GM18858 (cell line): ENCODE data around the gene TAF10.

Experiments
- ATAC-seq: cut with Tn5 transposase; IDR thresholded peaks from one replicate; pipeline ENCODE4 v1.9.1; 2021; ENCODE audit not compliant: unreplicated experiment

Gene TAF10

DNA sequence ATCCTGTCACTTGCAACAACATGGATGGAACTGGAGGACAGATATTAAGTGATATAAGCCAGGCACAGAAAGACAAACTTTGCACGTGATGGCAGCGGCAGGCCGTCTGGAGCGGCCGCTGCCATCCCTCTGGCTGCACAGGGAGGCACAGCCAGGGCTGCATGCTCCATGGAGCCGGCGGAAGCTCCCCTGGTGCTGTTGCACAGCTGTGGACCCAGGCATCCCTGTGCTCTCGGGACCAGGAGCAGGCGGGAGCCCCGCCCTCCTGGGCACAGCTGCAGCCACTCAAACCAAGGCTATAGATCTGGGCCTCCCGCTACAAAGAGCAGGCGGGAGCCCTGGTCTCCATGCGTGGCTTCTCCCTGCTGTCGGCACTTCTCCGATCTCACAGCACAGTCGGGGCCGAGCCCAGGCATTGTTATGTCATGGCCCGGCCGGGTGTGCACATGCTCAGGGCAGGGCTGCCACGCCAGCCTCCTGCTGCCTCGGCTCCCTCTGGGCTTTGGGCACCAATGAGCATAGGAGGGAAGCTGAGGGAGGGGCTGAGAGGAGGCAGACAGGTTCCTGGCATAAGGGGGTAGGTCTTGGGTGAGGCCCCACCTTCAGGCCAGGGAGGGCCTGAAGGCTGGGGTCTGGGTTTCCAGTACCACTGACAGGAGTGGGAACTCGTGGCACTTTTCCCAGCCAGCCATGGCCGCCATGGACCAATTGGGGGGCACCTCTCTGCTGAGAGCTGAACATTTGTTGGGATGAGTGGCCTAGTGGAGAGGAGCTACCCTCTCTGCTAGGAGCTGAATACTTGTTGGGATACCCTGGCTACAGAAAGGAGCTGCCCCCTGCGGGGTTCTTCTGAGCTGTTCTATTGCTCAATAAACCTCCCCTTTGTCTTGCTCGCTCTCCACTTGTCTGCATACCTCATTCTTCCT, 25.3 kb downstream of the TAF10 start:
- no peak for ATAC-seq

DNA sequence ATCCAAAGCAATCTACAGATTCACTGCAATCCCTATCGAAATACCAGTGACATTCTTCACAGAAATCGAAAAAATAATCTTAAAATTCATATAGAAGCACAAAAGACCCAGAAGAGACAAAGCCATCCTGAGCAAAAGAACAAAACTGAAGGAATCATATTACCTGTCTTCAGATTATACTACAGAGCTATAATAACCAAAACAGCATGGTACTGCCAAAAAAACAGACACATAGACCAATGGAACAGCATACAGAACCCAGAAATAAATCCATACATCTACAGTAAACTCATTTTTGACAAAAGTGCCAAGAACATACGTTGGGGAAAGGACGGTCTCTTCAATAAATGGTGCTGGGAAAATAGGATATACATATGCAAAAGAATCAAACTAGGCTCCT, 27.5 kb downstream of the TAF10 start:
- no peak for ATAC-seq

DNA sequence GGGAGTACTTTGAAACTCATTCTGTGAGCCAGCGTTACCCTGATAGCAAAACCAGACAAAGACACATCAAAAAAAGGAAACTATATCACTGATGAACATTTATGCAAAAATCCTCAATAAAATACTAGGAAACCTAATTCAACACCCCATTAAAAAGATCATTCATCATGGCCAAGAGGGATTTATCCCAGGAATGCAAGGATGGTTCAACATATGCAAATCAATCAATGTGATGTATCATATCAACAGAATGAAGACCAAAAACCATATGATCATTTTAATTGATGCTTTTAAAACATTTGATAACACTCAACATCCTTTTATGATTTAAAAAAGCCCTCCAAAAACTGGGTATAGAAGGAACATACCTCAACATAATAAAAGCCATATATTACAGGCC, 28.4 kb downstream of the TAF10 start:
- ATAC-seq: no peak

DNA sequence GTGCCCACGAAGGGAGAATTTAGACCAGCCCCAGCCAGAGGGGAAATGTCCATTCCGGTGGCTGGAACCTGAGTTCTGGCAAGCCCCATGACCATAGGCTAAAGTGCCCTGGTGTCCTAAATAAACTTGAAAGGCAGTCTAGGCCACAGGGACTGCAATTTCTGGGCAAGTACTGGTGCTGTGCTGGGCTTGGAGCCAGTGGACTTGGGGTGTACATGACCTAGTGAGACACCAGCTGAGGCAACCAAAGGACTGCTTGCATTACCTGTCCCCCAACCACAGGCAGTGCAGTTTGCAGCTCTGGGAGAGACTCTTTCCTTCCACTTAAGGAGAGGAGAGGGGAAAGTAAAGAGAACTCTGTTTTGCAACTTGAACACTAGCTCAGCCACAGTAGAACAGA, 32.3 kb downstream of the TAF10 start:
- no peak for ATAC-seq

DNA sequence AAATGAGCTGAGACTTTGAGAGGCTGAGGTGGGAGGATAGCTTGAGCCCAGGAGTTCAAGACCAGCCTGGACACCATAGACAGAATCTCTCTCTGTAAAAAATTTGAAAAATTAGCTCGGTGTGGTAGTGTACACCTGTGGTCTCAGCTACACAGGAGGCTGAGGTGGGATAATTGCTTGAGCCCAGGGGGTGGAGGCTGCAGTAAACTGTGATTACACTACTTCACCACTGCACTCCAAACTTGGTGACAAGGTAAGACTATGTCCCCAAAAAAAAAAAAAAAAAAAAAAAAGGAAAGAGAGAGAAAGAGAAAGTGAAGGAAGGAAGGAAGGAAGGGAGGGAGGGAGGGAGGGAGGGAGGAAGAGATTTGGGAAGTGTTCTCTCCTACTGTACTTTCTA, 33.9 kb downstream of the TAF10 start:
- ATAC-seq: no peak

DNA sequence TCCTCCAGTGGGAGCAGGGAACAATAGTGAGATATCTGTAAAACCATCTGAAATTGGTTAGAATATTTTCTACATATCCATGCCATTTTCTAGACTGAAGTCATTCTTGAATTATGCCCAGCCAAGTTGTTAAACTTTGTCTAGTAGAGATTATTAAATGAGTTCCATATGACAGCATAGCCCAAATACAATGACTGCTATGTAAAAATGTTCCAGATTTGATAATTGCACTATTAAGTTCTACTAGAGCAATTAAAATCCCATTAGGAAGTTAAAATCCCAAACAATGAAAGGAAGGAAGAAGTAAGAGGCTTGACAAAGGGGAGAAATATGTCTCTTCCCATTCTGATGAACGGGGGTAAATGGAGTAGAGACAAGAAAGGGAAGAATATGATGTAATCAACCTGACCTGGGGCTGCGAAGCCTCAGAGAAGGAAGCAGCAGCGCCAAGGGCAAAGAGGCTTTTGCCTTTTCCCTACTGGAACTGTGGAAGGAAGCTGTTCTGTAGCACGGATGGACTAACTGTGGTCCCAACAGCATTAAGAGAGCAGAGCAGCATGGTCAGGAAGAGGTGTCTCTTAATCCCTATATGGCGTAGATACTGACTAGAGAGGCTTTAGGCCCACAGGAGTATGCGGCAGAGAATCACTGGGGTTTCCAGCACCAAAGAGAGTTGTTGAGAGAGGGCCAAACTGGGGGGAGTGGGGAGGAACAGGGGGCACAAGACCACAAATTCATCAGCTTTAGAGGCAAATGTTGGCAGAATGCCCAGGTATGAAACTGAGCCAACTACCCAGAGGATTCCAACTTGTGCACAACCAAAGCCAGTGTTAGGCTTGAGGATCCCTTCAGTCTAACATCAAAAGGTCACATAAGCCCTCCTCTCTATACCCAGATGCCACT, 35.3 kb downstream of the TAF10 start:
- no peak for ATAC-seq

DNA sequence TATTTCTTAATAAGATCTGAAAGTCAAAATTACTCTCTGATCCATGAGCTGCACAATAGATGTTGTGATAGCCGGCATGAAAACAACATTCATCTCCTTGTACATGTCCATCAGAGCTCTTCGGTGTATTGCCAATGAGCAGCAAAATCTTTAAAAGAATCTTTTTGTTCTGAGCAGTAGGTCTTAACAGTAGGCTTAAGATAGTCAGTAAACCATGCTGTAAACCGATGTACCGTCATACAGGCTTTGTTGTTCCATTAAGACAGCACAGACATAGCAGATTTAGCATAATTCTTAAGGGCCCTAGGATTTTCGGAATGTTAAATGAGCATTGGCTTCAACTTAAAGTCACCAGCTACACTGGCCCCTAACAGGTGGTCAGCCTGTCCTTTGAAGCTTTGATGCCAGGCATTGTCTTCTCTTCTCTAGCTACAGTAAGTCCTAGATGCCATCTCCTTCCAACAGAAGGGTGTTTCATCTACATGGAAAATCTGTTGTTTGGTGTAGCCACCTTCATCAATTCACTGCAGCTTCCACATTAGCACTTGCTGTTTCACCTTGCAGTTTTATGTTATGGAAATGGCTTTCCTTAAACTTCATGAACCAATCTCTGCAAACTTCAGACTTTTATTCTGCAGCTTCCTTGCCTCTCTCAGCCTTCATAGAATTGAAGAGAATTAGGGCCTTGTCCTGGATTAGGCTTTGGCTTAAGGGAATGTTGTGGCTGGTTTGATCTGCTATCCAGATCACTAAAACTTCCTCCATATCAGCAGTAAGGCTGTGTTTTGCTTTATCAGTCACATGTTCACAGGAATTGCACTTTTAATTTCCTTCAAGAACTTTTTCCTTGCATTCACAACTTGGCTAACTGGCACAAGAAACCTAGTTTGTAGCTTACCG, 37.0 kb downstream of the TAF10 start:
- no peak for ATAC-seq

DNA sequence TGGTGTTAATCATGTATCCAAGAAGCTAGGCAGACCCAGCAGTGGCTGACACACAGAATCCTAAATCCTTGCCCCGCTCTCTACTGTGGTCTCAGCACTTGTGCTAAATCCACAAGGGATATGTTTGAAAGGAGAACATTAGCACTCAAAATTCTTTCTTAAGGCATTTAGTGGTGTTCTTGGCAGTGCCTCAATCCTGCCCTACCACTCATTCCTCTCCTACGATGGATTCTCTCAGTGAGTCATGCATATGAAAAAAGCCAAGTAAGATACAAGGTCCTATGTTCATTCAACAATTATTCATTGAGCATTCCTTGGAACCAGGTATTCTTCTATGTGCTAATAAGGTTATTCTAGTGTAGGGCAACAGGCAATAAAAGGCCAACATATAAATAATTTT, 39.8 kb downstream of the TAF10 start:
- no peak for ATAC-seq

DNA sequence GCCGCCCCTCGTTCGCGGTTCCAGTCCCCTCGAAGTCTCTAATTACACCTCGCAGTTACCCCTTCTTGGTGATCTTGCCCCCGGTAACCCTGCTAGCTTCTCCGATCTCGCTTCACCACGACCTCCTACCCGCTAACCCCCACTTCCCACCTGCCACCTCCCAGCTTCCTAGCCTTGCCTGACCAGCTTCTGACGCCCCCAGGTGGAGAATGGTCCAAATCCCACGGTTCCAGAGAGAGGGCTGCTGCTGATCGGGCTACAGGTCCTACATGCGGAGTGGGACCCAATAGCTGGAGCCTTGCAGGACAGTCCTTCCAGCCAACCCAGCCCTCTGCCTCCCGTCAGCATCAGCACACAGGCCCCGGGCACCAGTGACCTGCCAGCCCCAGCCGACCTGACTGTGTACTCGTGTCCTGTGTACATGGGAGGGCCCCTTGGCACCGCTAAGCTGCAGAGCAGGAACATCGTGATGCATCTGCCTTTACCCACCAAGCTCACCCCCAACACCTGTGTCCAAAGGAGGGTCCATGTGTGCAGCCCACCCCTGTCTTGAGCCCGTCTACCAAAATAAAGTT, 40.5 kb downstream of the TAF10 start:
- no peak for ATAC-seq

DNA sequence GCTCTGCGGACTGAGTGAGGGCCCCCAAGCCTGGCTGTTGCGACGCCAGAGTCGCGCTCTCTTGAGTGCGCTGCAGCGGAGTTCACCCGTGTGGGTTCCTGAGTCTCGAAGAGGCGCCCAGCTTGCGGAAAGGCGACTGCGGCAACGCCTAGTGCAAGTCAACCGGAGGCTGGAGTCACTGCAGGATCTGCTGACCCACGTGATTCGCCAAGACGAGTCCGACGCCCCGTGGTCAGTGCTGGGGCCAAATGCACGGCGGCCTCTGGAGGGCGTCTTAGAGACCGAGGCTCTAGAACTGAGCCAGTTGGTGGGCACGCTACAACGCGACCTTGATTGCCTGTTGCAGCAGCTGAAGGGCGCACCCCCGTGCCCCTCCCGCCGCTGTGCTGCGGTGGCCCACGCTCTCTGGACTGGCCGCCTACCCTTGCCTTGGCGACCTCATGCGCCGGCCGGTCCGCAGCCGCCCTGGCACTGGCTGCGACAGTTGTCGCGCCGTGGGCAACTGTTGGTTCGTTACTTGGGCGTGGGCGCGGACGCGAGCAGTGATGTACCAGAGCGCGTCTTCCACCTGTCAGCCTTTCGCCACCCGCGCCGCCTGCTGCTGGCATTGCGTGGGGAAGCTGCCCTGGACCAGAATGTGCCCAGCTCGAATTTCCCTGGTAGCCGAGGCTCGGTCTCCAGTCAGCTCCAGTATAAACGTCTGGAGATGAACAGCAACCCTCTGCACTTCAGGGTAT, 41.2 kb downstream of the TAF10 start:
- no peak for ATAC-seq

DNA sequence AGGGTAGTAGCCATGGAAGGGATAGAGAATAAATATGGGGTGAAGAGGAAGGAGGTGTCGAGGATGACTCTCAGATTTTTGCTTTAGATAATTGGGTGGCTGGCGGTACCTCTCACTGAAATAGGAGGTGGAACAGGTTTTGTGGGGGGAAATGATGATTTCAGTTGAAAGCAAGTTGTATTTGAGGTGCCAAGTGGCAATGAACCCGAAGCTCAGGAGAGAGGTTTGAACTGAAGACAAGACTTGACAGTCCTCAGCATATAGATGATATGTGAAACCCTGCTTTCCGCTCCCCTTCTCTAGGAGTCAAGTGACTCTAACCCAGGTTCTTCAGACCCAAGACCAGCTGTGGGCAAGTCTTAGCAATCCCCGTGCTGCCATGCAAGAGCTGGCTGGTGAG, 42.3 kb downstream of the TAF10 start:
- ATAC-seq: no peak

DNA sequence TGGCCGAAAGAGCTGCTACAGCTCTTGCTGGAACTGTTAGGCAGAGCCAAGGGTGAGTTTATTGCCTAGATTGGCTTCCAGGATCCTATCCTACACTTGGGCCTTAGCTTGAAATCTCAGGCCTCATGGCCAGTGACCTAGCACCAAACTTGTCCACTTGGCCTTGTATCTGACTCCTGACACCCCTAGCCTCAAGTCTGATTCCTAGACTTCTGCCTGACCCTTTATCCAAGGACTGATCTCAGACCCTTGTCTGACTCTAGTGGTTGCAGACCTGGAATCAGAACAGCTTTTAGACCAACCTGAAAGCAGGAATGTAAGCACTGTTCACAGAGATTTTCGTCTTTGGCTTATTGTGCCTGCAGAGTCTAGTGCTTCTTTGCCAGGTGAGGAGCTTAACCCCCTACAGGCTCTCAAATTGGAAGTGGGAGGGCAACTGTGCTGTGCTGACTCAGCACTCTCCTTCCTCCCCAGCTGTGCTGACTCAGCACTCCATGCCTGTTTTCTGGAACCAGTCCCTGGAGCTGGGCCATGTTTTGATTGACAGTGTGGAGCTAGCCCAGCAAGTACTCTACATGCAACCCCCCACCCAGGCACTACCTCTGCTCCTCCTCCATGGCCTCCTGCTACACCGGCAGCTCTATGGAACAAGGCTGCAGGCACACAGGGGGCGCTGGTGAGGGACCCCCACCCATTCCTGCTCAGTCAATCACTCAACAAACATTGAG, 43.7 kb downstream of the TAF10 start:
- no peak for ATAC-seq

DNA sequence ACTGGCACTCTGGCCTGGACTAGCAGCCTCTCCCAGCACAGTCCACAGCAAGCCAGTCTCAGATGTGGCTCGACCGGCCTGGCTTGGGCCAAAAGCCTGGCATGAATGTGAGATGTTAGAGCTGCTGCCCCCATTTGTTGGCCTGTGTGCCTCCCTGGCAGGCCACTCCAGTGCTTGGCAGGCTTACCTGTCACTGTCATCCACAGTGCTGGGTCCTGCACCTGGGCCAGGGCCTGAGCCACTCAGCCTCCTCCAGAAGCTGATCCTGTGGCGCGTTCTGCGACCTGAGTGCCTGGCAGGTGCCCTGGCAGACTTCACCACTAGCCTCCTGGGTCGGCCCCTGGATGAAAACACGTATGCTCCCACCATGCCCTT, 44.7 kb downstream of the TAF10 start:
- ATAC-seq: no peak

DNA sequence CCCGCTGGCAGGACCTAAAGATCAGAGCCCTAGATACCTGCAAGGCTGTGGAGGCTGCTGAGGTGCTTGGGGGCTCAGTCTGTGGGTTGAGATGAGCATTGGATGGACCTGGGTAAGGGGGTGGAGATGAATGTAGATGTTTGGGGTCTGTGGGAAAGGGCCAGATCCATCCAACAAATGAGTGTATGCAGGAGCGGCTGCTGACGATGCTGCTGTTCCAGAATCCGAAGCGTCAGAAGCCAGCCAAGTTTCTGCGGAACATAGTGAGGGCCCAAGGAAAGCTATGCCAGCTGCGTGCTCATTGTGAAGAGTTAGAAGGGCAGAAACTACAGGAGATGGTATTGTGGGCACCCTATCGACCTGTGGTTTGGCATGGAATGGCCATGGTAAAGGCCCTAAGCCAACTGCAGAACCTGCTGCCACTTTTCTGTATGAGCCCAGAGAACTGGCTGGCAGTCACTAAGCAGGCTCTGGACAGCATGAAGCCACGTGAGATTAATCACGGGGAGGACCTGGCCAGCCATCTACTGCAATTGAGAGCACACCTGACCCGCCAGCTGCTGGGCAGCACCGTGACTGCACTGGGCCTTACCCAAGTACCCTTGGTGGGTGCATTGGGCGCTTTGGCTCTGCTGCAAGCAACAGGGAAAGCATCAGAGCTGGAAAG, 45.2 kb downstream of the TAF10 start:
- no peak for ATAC-seq

DNA sequence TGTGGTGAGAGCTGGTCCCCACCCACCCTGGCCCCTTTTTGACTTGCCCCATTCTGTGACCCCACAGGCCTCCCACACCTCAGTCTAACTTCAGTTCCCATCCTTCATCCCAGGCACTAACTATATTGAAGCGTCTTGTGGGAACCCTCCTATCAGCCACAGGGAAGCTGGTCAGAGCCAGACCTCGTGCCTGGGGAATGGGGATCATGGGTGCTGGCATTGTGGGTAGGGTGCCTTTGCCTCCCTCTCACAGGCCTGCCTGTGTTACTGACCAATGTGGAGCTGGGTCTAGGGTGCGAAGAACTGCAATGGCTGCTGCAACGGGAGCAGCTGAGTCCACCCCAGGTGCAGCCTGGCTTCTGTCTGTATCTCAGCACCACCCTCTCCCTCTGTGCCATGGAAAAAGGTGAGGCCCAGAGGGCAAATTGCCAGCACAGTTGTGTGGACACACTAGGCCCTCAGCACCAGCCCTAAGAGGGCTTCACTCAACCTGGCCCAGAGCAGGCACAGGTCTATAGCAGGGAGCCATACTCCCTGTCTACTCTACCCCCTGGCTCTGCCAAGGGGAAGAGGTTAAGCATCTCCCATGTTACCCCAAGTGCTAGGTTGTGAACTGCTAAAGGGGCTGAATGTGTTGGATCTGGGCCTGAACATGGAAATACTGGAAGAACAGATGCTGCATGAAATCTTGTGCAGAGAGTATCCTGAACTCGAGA, 45.9 kb downstream of the TAF10 start:
- no peak for ATAC-seq

DNA sequence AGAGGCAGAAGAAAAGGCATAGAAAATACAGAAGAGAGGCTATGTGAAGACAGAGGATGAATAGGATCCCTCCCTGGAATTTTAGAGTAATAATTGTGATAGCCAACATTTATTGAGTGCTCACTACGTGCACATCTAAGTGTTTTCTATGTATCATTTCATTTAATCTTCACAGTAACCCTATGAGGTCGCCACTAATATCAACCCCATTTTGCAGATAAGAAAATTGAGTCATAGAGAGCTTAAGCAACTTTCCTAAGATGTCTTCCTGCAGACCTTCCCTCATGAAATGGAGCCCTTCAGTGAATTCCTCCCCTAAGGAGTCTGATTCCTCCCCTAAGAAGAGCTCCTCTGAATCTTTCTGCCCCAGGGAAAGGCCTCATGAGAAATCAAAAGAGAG, 46.7 kb downstream of the TAF10 start:
- no peak for ATAC-seq

DNA sequence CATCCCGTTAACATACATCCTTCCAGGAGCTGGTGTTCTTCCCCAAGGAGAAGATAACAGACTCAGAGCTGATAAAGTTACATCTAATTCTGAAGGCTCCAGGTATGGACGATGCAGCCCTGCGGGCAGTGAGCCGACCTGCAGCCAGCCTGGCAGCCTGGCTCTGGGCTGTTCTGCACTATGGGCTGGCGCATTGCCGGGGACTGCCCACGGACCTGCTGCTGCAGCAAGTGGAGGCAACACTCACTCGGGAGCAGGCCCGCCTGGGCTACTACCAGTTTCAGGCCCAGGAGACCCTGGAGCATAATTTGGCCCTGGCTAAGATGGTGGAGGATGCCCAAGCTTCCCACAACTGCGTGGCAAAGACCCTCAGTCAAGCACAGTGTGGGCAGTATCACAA, 48.3 kb downstream of the TAF10 start:
- no peak for ATAC-seq

DNA sequence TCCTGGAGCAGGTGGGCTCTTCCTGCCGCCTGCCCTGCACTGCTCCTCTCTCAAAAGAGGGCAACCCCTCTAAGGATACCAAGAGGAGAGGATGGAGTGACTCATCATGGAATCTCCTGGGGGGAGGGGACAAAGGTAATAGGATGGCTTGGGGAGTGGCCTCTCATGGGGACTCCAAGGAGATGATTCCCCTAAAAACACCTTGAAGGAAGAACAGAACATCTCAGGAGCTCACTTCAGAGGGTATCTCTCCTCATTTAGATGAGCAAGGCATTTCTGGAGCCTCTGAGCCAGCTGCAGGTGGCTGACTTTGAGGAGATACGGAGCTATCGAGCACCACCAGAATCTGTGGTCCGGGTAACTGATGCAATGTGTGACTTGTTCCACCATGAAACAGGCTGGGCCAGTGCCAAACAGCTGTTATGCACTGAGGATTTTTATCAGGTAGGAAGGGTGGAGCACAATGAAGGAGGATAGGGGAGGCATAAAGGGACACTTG, 48.8 kb downstream of the TAF10 start:
- ATAC-seq: no peak
